Esophagus muscularis mucosa (tissue), 4 donors: ENCODE data around the gene ETFB. TPM values are rescaled to one million over a fixed set of nuclear protein-coding genes. Genes with fewer than 3 reads are reported as not detected.
"Not testable (repeated sequence)": the region's sequence is repeated elsewhere in the genome, so short reads cannot be mapped to it uniquely, and the experiment has no call there.

Source experiments
- DNase-seq: peaks from one replicate; pipeline ENCODE4 v3.0.0-alpha.2; 2017; ENCODE audit errors: extremely low spot score
- H3K27ac ChIP-seq, 4 donors: fragments of 200-600 bp; sonication (generic); replicated peaks in 1 of 4; 1 replicate in 3 of 4; 2 replicates in 1 of 4; pipeline ENCODE4 v1.5.1; 2016 to 2019; ENCODE audit warnings: mild to moderate bottlenecking in 1 of 4
- H3K27me3 ChIP-seq, 4 donors: fragments of 200-600 bp; sonication (generic); one replicate each; pipeline versions ENCODE4 v1.5.1 to v1.6.0; 2016 to 2019
- H3K36me3 ChIP-seq, 4 donors: fragments of 200-600 bp; sonication (generic); one replicate each; pipeline ENCODE4 v1.5.1; 2016 to 2019
- H3K4me1 ChIP-seq, 4 donors: fragments of 200-600 bp; sonication (generic); one replicate each; pipeline ENCODE4 v1.5.1; 2016 to 2019
- H3K4me3 ChIP-seq, 4 donors: fragments of 200-600 bp; sonication (generic); 1 replicate in 2 of 4; 2 replicates in 2 of 4; pipeline ENCODE4 v1.5.1; 2016 to 2019; ENCODE audit warnings: mild to moderate bottlenecking in 4 of 4, moderate library complexity in 1 of 4
- H3K9me3 ChIP-seq, 4 donors: fragments of 200-600 bp; sonication (generic); 1 replicate in 3 of 4; 2 replicates in 1 of 4; pipeline ENCODE4 v1.5.1; 2016 to 2019
- EP300 ChIP-seq: sonication (generic); formaldehyde crosslinking; IDR thresholded peaks from one replicate; pipeline ENCODE4 v1.6.1; 2017; ENCODE audit warnings: antibody characterized with exemption
- POLR2A ChIP-seq: fragments of 450-650 bp; IDR thresholded peaks from one replicate; pipeline ENCODE4 v1.6.1; 2017; ENCODE audit warnings: antibody characterized with exemption, moderate library complexity, mild to moderate bottlenecking, low read depth
- POLR2AphosphoS5 ChIP-seq, 2 donors: sonication (generic); formaldehyde crosslinking; IDR thresholded peaks; one replicate each; pipeline ENCODE4 v1.6.1; 2017; ENCODE audit warnings: antibody characterized with exemption in 2 of 2
- WGBS: methylation state at CpG from one replicate; pipeline ENCODE4 v1.1.5; 2018; 5-methylcytosine and 5-hydroxymethylcytosine counted together
- intact Hi-C: fragments of 100-400 bp; cut with DNase I; formaldehyde crosslinking; loops from one replicate; pipeline ENCODE4 v1.15.1; 2023
- total RNA-seq, 4 donors: library from RNA; depleted of rRNA; stranded (reverse); fragments of >200 nt; gene quantifications; one replicate each; pipeline versions ENCODE4 v1.1.0 to v1.2.1, GENCODE V29; 2016
- TF ChIP-seq, protein P1 (sequence below), 3 experiments: fragments of 200-600 bp in 2 of 3; fragments of 450-650 bp in 1 of 3; sonication (generic) in 2 of 3; IDR thresholded peaks; one replicate each; pipeline ENCODE4 v1.5.1; 2017 to 2019; ENCODE audit warnings: antibody characterized with exemption in 3 of 3, mild to moderate bottlenecking in 2 of 3, moderate library complexity in 1 of 3

ETFB gene
- total RNA-seq, 4 donors from 2014 or later: 86.3 to 121 (median 106) TPM

DNA sequence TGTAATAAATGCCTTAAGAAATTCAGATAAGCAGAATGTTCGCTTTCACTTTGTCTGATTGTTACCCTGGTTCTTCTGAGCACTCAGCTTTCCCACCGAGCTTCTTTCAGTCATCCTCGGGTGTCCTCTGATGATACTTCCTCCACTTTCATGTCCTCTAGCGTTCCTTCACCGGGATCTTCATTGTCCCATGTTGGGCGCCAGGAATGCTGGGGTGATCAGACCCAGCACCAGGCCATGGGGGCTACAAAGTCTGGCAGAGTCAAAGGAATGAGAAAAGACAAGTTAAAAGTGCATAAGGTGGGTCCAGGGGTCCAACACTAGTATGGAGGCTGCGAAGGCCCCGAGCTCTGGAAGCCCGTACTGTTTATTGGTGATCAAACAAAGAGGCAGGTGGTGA lies 35.9 kb upstream of the ETFB start:
- Histone ChIP-seq H3K27ac (no peak overlapping the region), H3K4me3 (no peak overlapping the region), H3K27me3 (peaks cover 0 to 22% (median 0%) of the 10 kb centered on the region in 4 donors), H3K36me3 (no peaks in the 10 kb centered on the region), H3K9me3 (peaks cover 0 to 14% (median 8%) of the 10 kb centered on the region in 4 donors), H3K4me1 (no peaks in the 10 kb centered on the region)
- intact Hi-C loops: no loop called here
- no peak for DNase-seq
- 97% methylated on average over 9 of the region's 9 CpGs for WGBS
- TF ChIP-seq POLR2A (no peak), POLR2AphosphoS5 (IDR thresholded peaks at IDR 0.05) (no peak)
- TF ChIP-seq, protein P1, sequence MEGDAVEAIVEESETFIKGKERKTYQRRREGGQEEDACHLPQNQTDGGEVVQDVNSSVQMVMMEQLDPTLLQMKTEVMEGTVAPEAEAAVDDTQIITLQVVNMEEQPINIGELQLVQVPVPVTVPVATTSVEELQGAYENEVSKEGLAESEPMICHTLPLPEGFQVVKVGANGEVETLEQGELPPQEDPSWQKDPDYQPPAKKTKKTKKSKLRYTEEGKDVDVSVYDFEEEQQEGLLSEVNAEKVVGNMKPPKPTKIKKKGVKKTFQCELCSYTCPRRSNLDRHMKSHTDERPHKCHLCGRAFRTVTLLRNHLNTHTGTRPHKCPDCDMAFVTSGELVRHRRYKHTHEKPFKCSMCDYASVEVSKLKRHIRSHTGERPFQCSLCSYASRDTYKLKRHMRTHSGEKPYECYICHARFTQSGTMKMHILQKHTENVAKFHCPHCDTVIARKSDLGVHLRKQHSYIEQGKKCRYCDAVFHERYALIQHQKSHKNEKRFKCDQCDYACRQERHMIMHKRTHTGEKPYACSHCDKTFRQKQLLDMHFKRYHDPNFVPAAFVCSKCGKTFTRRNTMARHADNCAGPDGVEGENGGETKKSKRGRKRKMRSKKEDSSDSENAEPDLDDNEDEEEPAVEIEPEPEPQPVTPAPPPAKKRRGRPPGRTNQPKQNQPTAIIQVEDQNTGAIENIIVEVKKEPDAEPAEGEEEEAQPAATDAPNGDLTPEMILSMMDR (IDR thresholded peaks at IDR 0.05): no peak

DNA sequence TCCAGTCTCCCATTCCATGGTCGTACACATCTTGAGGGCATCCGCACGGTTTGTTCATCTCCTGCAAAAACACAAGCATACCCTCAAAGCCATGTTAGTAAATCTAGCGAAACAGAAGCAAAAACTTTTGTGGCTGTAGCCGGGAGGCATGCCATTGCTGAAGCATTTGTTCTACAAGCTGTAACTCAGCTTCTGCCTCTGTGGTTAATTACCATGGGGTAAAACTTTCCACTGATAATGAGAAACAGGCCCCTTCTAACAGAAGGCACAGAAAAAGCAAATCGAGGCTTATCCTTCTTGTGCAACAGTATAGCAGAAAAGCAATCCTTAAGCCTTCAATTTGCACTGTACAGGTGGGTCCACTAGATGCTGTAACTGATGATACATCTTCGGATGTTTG lies 33.7 kb upstream of the ETFB start:
- H3K36me3 ChIP-seq, H3K4me3 ChIP-seq, intact Hi-C loops, H3K27ac ChIP-seq, DNase-seq, H3K4me1 ChIP-seq: not testable (repeated sequence)
- 92% methylated on average over 7 of the region's 7 CpGs for WGBS
- Histone ChIP-seq H3K9me3 (peaks cover 0 to 11% (median 8%) of the 10 kb centered on the region in 4 donors), H3K27me3 (peaks cover 0 to 19% (median 0%) of the 10 kb centered on the region in 4 donors)

DNA sequence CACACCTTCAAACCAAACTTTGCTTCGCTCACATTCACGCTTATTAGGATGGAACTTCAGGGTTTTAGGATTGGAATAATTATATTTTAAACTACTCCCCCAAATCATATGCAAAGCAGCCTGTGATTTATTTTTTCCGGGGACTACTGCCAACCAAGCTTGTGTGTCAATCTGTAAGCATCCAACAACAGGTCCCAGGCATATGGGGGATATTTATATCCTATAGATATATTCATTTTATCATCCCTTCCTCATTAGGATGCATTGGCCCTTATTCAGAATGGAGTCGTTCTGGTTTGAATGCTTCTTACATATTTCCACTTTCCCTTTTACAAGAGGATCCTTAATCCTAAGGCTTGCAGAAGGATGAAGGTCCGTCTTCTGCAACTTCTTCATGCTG lies 33.0 kb upstream of the ETFB start:
- TF ChIP-seq POLR2A (no peak), POLR2AphosphoS5 (IDR thresholded peaks at IDR 0.05) (no peak), EP300 (no peak)
- TF ChIP-seq, protein P1 (IDR thresholded peaks at IDR 0.05): no peak
- H3K27ac ChIP-seq: no peak overlapping the region
- H3K36me3 ChIP-seq: no peaks in the 10 kb centered on the region
- peaks cover 6 to 8% (median 7%) of the 10 kb centered on the region in 4 donors for H3K4me1 ChIP-seq
- H3K27me3 ChIP-seq: peaks cover 0 to 14% (median 0%) of the 10 kb centered on the region in 4 donors
- intact Hi-C loops: no loop called here
- no peak overlapping the region for H3K4me3 ChIP-seq
- 96% methylated on average over 5 of the region's 5 CpGs for WGBS
- DNase-seq: no peak
- H3K9me3 ChIP-seq: peaks cover 0 to 11% (median 8%) of the 10 kb centered on the region in 4 donors

DNA sequence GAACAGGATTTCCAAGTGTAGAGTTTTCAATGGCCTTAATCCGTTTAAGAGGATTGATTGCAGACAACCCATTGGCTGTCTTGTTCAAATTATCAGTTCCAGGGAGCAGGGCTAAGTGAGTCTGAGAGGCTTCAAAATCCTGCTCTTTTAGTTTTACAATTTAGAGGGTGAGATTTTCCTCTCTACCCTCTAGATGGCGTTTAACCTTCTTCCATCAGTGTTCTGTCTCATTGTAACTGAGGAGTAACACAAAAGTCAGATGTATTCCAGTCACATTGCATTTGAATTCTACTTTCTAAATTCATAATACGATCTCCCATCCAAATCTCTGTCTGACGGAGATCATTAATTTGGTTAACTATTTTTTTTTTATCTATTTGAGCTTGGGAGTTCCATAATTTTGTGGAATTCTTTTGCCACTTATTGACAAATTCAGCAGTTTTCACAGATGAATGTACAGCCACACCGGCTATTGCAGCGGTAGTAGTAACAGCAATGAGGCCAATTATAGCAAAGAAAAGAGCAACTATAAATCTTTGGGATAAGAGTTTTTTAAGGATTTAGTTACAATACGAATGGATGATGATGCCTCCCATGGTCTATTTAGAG lies 32.0 kb upstream of the ETFB start:
- 49% methylated on average over 7 of the region's 7 CpGs for WGBS
- TF ChIP-seq, protein P1 (IDR thresholded peaks at IDR 0.05): peak; percentile 37 to 58 (median 41)
- TF ChIP-seq EP300: no peak
- no peak for DNase-seq
- intact Hi-C loops: no loop called here
- peaks cover 0 to 7% (median 0%) of the 10 kb centered on the region in 4 donors for H3K27me3 ChIP-seq
- H3K4me3 ChIP-seq: no peak overlapping the region
- no peak overlapping the region for H3K27ac ChIP-seq
- H3K36me3 ChIP-seq: no peaks in the 10 kb centered on the region
- peaks cover 0 to 11% (median 8%) of the 10 kb centered on the region in 4 donors for H3K9me3 ChIP-seq
- peaks cover 9 to 14% (median 13%) of the 10 kb centered on the region in 4 donors for H3K4me1 ChIP-seq

DNA sequence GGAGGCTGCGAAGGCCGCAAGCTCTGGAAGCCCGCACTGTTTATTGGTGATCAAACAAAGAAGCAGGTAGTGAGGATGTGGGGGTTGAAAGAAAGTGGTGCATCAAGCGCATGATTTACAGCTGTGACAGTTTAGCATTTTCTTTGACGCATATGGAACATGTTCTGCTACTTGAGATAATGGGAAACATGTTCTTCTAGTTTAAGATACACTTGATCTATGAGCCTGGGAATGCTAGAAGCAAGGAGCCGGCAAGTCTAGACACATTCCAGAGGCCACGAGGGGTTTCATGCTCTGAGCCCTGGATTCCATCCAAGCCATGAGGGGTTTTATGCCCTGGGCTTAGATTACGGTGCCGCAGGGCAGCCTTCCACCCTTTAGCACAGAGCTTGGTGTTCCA lies 31.3 kb upstream of the ETFB start:
- DNase-seq, intact Hi-C loops, H3K27me3 ChIP-seq, H3K27ac ChIP-seq, H3K4me3 ChIP-seq, H3K36me3 ChIP-seq: not testable (repeated sequence)
- Histone ChIP-seq H3K4me1 (peaks cover 9 to 14% (median 13%) of the 10 kb centered on the region in 4 donors), H3K9me3 (peaks cover 0 to 11% (median 6%) of the 10 kb centered on the region in 4 donors)
- WGBS: 77% methylated on average over 8 of the region's 9 CpGs

DNA sequence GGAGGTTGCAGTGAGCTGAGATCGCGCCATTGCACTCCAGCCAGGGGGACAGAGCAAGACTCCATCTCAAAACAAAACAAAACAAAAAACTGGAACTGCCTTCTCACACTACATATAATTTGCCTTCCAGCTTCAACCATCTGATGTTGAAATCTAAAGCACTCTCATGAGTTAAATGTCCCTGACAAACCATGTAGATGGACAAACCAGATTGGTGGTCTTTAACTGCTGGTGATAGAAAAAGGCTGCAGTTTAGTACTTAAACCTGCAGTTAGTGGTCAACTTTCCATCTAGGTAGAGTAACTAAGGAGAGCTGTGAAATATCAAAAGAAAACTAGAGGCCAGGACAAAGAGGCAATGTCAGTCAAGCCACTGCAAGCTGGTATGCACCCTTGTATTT lies 30.0 kb upstream of the ETFB start:
- TF ChIP-seq, protein P1 (IDR thresholded peaks at IDR 0.05): no peak
- TF ChIP-seq EP300 (no peak), POLR2A (no peak), POLR2AphosphoS5 (IDR thresholded peaks at IDR 0.05) (no peak)
- no peak for DNase-seq
- WGBS: 96% methylated on average over 2 of the region's 2 CpGs
- no peaks in the 10 kb centered on the region for H3K36me3 ChIP-seq
- intact Hi-C loops: no loop called here
- H3K27ac ChIP-seq: no peak overlapping the region
- H3K27me3 ChIP-seq: no peaks in the 10 kb centered on the region
- no peaks in the 10 kb centered on the region for H3K9me3 ChIP-seq
- H3K4me1 ChIP-seq: peaks cover 9 to 14% (median 13%) of the 10 kb centered on the region in 4 donors
- no peak overlapping the region for H3K4me3 ChIP-seq
